SK-N-SH treated with all-trans-retinoic acid at 6 μM for 48 hours (cell line): Measurements from ENCODE around the gene CNTNAP2.
A peak's percentile ranks its signal among the peaks of the same experiment; 100 is the strongest.

Experiments
- ARNTL ChIP-seq: fragments of 450-650 bp; formaldehyde crosslinking; IDR thresholded peaks from 2 replicates; pipeline ENCODE4 v1.5.0; 2020; ENCODE audit warnings: low read depth, mild to moderate bottlenecking, moderate library complexity, borderline replicate concordance
- CREB5 ChIP-seq: fragments of 250-450 bp; sonication (Bioruptor Pico); IDR thresholded peaks from 2 replicates; pipeline ENCODE4 v1.5.1; 2020; ENCODE audit warnings: low read depth, mild to moderate bottlenecking, moderate library complexity
- CSRNP3 ChIP-seq: fragments of 250-450 bp; sonication (Bioruptor Pico); IDR thresholded peaks from 2 replicates; pipeline ENCODE4 v1.5.1; 2021; ENCODE audit warnings: mild to moderate bottlenecking, moderate library complexity
- ESRRG ChIP-seq: fragments of 250-450 bp; sonication (Bioruptor Pico); IDR thresholded peaks from 2 replicates; pipeline ENCODE4 v1.6.1; 2021; ENCODE audit warnings: mild to moderate bottlenecking
- GLIS3 ChIP-seq: fragments of 250-450 bp; sonication (Bioruptor Pico); IDR thresholded peaks from 2 replicates; pipeline ENCODE4 v1.5.0; 2020; ENCODE audit warnings: mild to moderate bottlenecking, moderate library complexity
- PATZ1 ChIP-seq: fragments of 250-450 bp; sonication (Bioruptor Pico); IDR thresholded peaks from 2 replicates; pipeline ENCODE4 v1.8.0; 2020; ENCODE audit warnings: mild to moderate bottlenecking, moderate library complexity, borderline replicate concordance
- RARB ChIP-seq: fragments of 250-450 bp; sonication (Bioruptor Pico); IDR thresholded peaks from 2 replicates; pipeline ENCODE4 v1.8.0; 2021; ENCODE audit warnings: mild to moderate bottlenecking, moderate library complexity
- TOX ChIP-seq: fragments of 250-450 bp; sonication (Bioruptor Pico); IDR thresholded peaks from 2 replicates; pipeline ENCODE4 v1.8.0; 2021; ENCODE audit warnings: mild to moderate bottlenecking, moderate library complexity, borderline replicate concordance
- ZC3H10 ChIP-seq: fragments of 250-450 bp; sonication (Bioruptor Pico); IDR thresholded peaks from 2 replicates; pipeline ENCODE4 v1.5.1; 2021; ENCODE audit warnings: mild to moderate bottlenecking, moderate library complexity
- ZFP3 ChIP-seq: fragments of 250-450 bp; sonication (Bioruptor Pico); IDR thresholded peaks from 2 replicates; pipeline ENCODE4 v1.5.0; 2020; ENCODE audit warnings: mild to moderate bottlenecking, moderate library complexity
- ZFP30 ChIP-seq: fragments of 450-650 bp; formaldehyde crosslinking; IDR thresholded peaks from 2 replicates; pipeline ENCODE4 v1.5.0; 2022; ENCODE audit warnings: mild to moderate bottlenecking, moderate library complexity
- ZNF565 ChIP-seq: fragments of 450-650 bp; formaldehyde crosslinking; conservative IDR thresholded peaks from 2 replicates; pipeline ENCODE4 v1.5.0; 2020; ENCODE audit warnings: low read depth, mild to moderate bottlenecking, moderate library complexity
- ZNF8 ChIP-seq: fragments of 450-650 bp; formaldehyde crosslinking; IDR thresholded peaks from 2 replicates; pipeline ENCODE4 v1.5.0; 2020; ENCODE audit warnings: mild to moderate bottlenecking, moderate library complexity

GRCh38 chr7:147013825-147014224 is 897.2 kb downstream of the CNTNAP2 start:
- TF ChIP-seq RARB (no peak), ZNF565 (peak; percentile 49; the same call in 1 of the 2 replicates), ZFP3 (CRISPR knock-in tag) (no peak), GLIS3 (peak; percentile 91; the same call in 1 of the 2 replicates), CSRNP3 (peak; percentile 72; the same call in 1 of the 2 replicates), ZFP30 (0 out of 2 replicates have a peak, but pooled peaks have one; percentile 18), ZC3H10 (CRISPR knock-in tag) (peak; percentile 98), ESRRG (peak; percentile 44; the same call in 1 of the 2 replicates), CREB5 (CRISPR knock-in tag) (peak; percentile 99), PATZ1 (CRISPR knock-in tag) (peak; percentile 93; the same call in 1 of the 2 replicates), TOX (CRISPR knock-in tag) (peak; percentile 89), ZNF8 (peak; percentile 45; the same call in 1 of the 2 replicates), ARNTL (CRISPR knock-in tag) (no peak)
